Anterior cingulate cortex (tissue), 58 donors: ENCODE results near the gene PAPSS1.

Experiments used
- DNase-seq, 58 donors: peaks; one replicate each; lab custom pipeline; 2025; lab: John Stamatoyannopoulos, UW

The PAPSS1 gene

GRCh38 chr4:107635735-107636134, 84.3 kb downstream of the PAPSS1 start:
- DNase-seq: no peak

- DNase-seq: no peak
These were observed 88.5 kb downstream of the PAPSS1 start for GRCh38 chr4:107631560-107631959.

GRCh38 chr4:107630185-107630705, 89.8 kb downstream of the PAPSS1 start:
- no peak for DNase-seq

GRCh38 chr4:107629318-107629717, 90.7 kb downstream of the PAPSS1 start:
- no peak for DNase-seq

- DNase-seq: no peak
These were observed 94.6 kb downstream of the PAPSS1 start for GRCh38 chr4:107625391-107625902.

GRCh38 chr4:107624024-107624423, 96.0 kb downstream of the PAPSS1 start:
- DNase-seq: no peak

- no peak for DNase-seq
These were observed 98.0 kb downstream of the PAPSS1 start for GRCh38 chr4:107622006-107622405.

GRCh38 chr4:107619731-107620130, 100.3 kb downstream of the PAPSS1 start:
- DNase-seq: no peak

GRCh38 chr4:107619066-107619465, 101.0 kb downstream of the PAPSS1 start:
- peak in 3 of 58 donors; percentile 5 to 9 (median 6) for DNase-seq

GRCh38 chr4:107618656-107619055, 101.4 kb downstream of the PAPSS1 start:
- no peak for DNase-seq

- DNase-seq: no peak
These were observed 103.1 kb downstream of the PAPSS1 start for GRCh38 chr4:107616838-107617389.

GRCh38 chr4:107615809-107616208, 104.2 kb downstream of the PAPSS1 start:
- DNase-seq: no peak

- no peak for DNase-seq
These were observed 116.6 kb downstream of the PAPSS1 start for GRCh38 chr4:107603430-107603829.

- DNase-seq: no peak
These were observed 119.1 kb downstream of the PAPSS1 start for GRCh38 chr4:107600983-107601382.

GRCh38 chr4:107600436-107600835, 119.6 kb downstream of the PAPSS1 start:
- no peak for DNase-seq

- DNase-seq: no peak
These were observed 120.2 kb downstream of the PAPSS1 start for GRCh38 chr4:107599841-107600240.

GRCh38 chr4:107593230-107593629, 126.8 kb downstream of the PAPSS1 start:
- DNase-seq: no peak

GRCh38 chr4:107592519-107592918, 127.5 kb downstream of the PAPSS1 start:
- no peak for DNase-seq

- no peak for DNase-seq
These were observed 130.8 kb downstream of the PAPSS1 start for GRCh38 chr4:107589269-107589668.

GRCh38 chr4:107586371-107586770, 133.7 kb downstream of the PAPSS1 start:
- DNase-seq: no peak

GRCh38 chr4:107579099-107579498, 140.9 kb downstream of the PAPSS1 start:
- no peak for DNase-seq

- DNase-seq: no peak
These were observed 141.7 kb downstream of the PAPSS1 start for GRCh38 chr4:107578321-107578720.

- DNase-seq: no peak
These were observed 142.3 kb downstream of the PAPSS1 start for GRCh38 chr4:107577743-107578142.
